Transverse colon (tissue), 3 donors: ENCODE measurements around the gene FIGN.

Experiments
- CTCF ChIP-seq, 5 experiments: fragments of 200-600 bp in 3 of 5; fragments of 450-650 bp in 2 of 5; sonication (generic) in 3 of 5; IDR thresholded peaks; 1 replicate in 2 of 5; 2 replicates in 3 of 5; pipeline ENCODE4 v1.5.1; 2016 to 2017; ENCODE audit warnings: antibody characterized with exemption in 5 of 5, inconsistent platforms in 3 of 5, mild to moderate bottlenecking in 2 of 5, moderate library complexity in 1 of 5
- POLR2A ChIP-seq: fragments of 450-650 bp; IDR thresholded peaks from one replicate; pipeline ENCODE4 v1.6.1; 2016; ENCODE audit warnings: antibody characterized with exemption, mild to moderate bottlenecking, moderate library complexity

DNA sequence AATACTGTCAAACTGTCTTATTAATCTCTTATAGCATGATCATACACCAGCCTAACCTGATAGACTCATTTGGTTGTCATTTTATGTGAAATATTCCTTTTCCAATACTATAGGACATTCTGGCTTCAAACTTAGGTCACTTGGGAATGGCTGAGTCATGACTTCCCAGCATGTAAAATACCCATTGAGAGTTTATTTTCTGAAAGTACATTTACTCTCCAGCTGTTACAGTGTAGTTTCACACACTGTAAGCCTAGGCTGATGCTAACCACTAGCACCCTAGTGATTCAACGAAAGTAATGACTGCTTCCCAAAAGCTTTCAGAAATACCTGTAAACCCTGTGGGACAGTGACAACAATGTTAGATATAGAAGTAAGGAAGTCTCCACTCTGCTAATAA, 93.8 kb downstream of the FIGN start:
- TF ChIP-seq CTCF (IDR thresholded peaks at IDR 0.05) (no peak), POLR2A (no peak)
